K562 (cell line): ENCODE results near the gene TMEM192. TPM values are rescaled to one million over a fixed set of nuclear protein-coding genes. Genes with fewer than 3 reads are reported as not detected.

Source experiments
- CBX5 ChIP-seq: IDR thresholded peaks from 2 replicates; pipeline ENCODE4 v1.6.1; 2014; ENCODE audit warnings: low read depth, borderline replicate concordance
- E2F1 ChIP-seq: sonication (generic); formaldehyde crosslinking; IDR thresholded peaks from 2 replicates; pipeline ENCODE4 v1.8.1; 2023; ENCODE audit warnings: mild to moderate bottlenecking, missing genetic modification reagents, moderate library complexity
- NR1H2 ChIP-seq: sonication (generic); formaldehyde crosslinking; IDR thresholded peaks from 2 replicates; pipeline ENCODE4 v1.4.0; 2020; ENCODE audit warnings: mild to moderate bottlenecking, missing genetic modification reagents
- XRCC5 ChIP-seq: fragments of 200-400 bp; formaldehyde crosslinking; IDR thresholded peaks from 2 replicates; pipeline ENCODE4 v1.6.1; 2017; ENCODE audit warnings: low read depth, mild to moderate bottlenecking, low read length
- ZBTB43 ChIP-seq: sonication (generic); formaldehyde crosslinking; IDR thresholded peaks from 2 replicates; pipeline ENCODE4 v1.8.0; 2023; ENCODE audit warnings: mild to moderate bottlenecking, missing genetic modification reagents
- ZNF174 ChIP-seq: fragments of 250-450 bp; sonication (Bioruptor Pico); IDR thresholded peaks from 2 replicates; pipeline ENCODE4 v1.4.0; 2020; ENCODE audit warnings: mild to moderate bottlenecking
- ZNF280B ChIP-seq: fragments of 250-450 bp; sonication (Bioruptor Pico); IDR thresholded peaks from 2 replicates; pipeline ENCODE4 v1.5.1; 2021; ENCODE audit warnings: mild to moderate bottlenecking
- polyA plus RNA-seq, 8 experiments: library from polyadenylated mRNA; depleted of rRNA in 4 of 8; stranded (reverse) in 5 of 8; unstranded in 3 of 8; fragments of >200 nt; fragmentation: Nextera tagmentation in 2 of 8; fragmentation: Illumina TruSeq in 1 of 8; extraction: Ambion mirVana in 2 of 8; extraction: Trizol in 1 of 8; gene quantifications; 2 replicates each; pipeline versions ENCODE4 v1.2.1 to v1.2.3, GENCODE V29; 2011 to 2014; ENCODE audit warnings: inconsistent platforms in 1 of 8, missing spikeins in 1 of 8
- total RNA-seq, 7 experiments: library from RNA; depleted of rRNA in 6 of 7; stranded (reverse); fragments of >200 nt in 6 of 7; fragmentation: Illumina TruSeq in 2 of 7; extraction: Trizol in 2 of 7; gene quantifications; 2 replicates each; pipeline versions ENCODE4 v1.2.1 to v1.2.3, GENCODE V29; 2011 to 2021; ENCODE audit warnings: low replicate concordance in 1 of 7
- TF ChIP-seq, protein P1 (sequence below): sonication (generic); formaldehyde crosslinking; IDR thresholded peaks from 2 replicates; pipeline ENCODE4 v1.8.1; 2023; ENCODE audit warnings: mild to moderate bottlenecking, missing genetic modification reagents
- TF ChIP-seq, protein P2 (sequence below), 3 experiments: fragments of 200-800 bp in 1 of 3; sonication (Bioruptor generic) in 1 of 3; sonication (generic) in 1 of 3; formaldehyde crosslinking in 1 of 3; IDR thresholded peaks; 2 replicates each; pipeline versions ENCODE4 v1.6.1 to v1.8.0; 2016 to 2022; ENCODE audit warnings: mild to moderate bottlenecking in 2 of 3, missing compliant biosample characterization in 2 of 3, missing genetic modification characterization in 2 of 3, missing genetic modification reagents in 1 of 3

The TMEM192 gene
- total and polyA plus RNA-seq, 9 of the 15 experiments (the other 6 are each of a cell fraction or from before 2014, with no cell fraction given), result 4.4 to 28.5 (median 13.3) TPM

- TF ChIP-seq ZNF174, result no peak
- peak; percentile 2; the same call in 1 of the 2 replicates for TF ChIP-seq E2F1 (CRISPR knock-in tag)
- no peak for TF ChIP-seq ZBTB43 (CRISPR knock-in tag)
- TF ChIP-seq XRCC5, result no peak
- TF ChIP-seq, protein P1, sequence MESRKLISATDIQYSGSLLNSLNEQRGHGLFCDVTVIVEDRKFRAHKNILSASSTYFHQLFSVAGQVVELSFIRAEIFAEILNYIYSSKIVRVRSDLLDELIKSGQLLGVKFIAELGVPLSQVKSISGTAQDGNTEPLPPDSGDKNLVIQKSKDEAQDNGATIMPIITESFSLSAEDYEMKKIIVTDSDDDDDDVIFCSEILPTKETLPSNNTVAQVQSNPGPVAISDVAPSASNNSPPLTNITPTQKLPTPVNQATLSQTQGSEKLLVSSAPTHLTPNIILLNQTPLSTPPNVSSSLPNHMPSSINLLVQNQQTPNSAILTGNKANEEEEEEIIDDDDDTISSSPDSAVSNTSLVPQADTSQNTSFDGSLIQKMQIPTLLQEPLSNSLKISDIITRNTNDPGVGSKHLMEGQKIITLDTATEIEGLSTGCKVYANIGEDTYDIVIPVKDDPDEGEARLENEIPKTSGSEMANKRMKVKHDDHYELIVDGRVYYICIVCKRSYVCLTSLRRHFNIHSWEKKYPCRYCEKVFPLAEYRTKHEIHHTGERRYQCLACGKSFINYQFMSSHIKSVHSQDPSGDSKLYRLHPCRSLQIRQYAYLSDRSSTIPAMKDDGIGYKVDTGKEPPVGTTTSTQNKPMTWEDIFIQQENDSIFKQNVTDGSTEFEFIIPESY, result peak; percentile 45; the same call in 1 of the 2 replicates
- TF ChIP-seq NR1H2 (CRISPR knock-in tag), result no peak
- TF ChIP-seq CBX5, result no peak
- TF ChIP-seq, protein P2, sequence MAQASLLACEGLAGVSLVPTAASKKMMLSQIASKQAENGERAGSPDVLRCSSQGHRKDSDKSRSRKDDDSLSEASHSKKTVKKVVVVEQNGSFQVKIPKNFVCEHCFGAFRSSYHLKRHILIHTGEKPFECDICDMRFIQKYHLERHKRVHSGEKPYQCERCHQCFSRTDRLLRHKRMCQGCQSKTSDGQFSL (CRISPR knock-in tag; IDR thresholded peaks at IDR 0.05), result 0 out of 2 replicates have a peak, but pooled peaks have one; percentile 21
- TF ChIP-seq, protein P2 (tag; IDR thresholded peaks at IDR 0.05), result no peak
- TF ChIP-seq ZNF280B (CRISPR knock-in tag), result no peak
These were observed at the start of gene TMEM192 (continued) for GRCh38 chr4:165112368-165113121.
